ENCODE data around the gene INPP5E. TPM values are rescaled to one million over a fixed set of nuclear protein-coding genes. Genes with fewer than 3 reads are reported as not detected.

Gene INPP5E
- total RNA-seq, 2 experiments from 2014 or later = 17.2 to 19.4 TPM

- Mint-ChIP-seq H3K27ac (peak overlapping the region; percentile 14), H3K4me3 (no peak overlapping the region)
- POLR2A ChIA-PET = no interaction called here
Measured at GRCh38 chr9:136416427-136416826, 23.2 kb downstream of the INPP5E start.

GRCh38 chr9:136412962-136413361 lies 26.7 kb downstream of the INPP5E start:
- H3K27me3 ChIP-seq (ENCODE audit: control insufficient read depth in 1 of 2, insufficient read depth in 2 of 2, low read length in 2 of 2) = no peaks in the 10 kb centered on the region
- H3K4me1 Mint-ChIP-seq (ENCODE audit: low read depth) = peaks cover 34% of the 10 kb centered on the region
- peaks cover 85% of the 10 kb centered on the region for H3K36me3 Mint-ChIP-seq (ENCODE audit: low read depth)
- POLR2A ChIA-PET = no interaction called here
- H3K27ac Mint-ChIP-seq = peak overlapping the region; percentile 68
- no peaks in the 10 kb centered on the region for H3K9me3 ChIP-seq (ENCODE audit: control insufficient read depth in 1 of 2, insufficient read depth in 1 of 2, low read length in 2 of 2)
- H3K4me3 Mint-ChIP-seq = peak overlapping the region; percentile 42
- no peak for TF ChIP-seq CTCF (IDR thresholded peaks at IDR 0.05)
- no peak for ATAC-seq (ENCODE audit: poor library complexity)
- peaks cover 33% of the 10 kb centered on the region for H3K4me1 ChIP-seq (ENCODE audit: insufficient read depth, low read length)
- H3K36me3 ChIP-seq (ENCODE audit: insufficient read depth, low read length) = peaks cover 56% of the 10 kb centered on the region
- CTCF ChIA-PET = no interaction called here
- no peak overlapping the region for H3K4me3 ChIP-seq (ENCODE audit: low read length)
- no peaks in the 10 kb centered on the region for H3K9me3 Mint-ChIP-seq
- no peak for DNase-seq
- H3K27ac ChIP-seq (ENCODE audit: low read depth in 1 of 2, low read length in 2 of 2) = no peak overlapping the region
- intact Hi-C loops (cut with DNase I, micrococcal nuclease) = no loop called here
- H3K27me3 Mint-ChIP-seq = no peaks in the 10 kb centered on the region

More at GRCh38 chr9:136416427-136416826, 23.2 kb downstream of the INPP5E start:
- no peak for TF ChIP-seq CTCF (IDR thresholded peaks at IDR 0.05)
- Mint-ChIP-seq H3K27me3 (no peaks in the 10 kb centered on the region), H3K36me3 (ENCODE audit: low read depth) (peaks cover 74% of the 10 kb centered on the region), H3K4me1 (ENCODE audit: low read depth) (peaks cover 12% of the 10 kb centered on the region), H3K9me3 (no peaks in the 10 kb centered on the region)
- intact Hi-C loops (cut with DNase I, micrococcal nuclease) = no loop called here
- DNase-seq (no peak), ATAC-seq (ENCODE audit: poor library complexity) (no peak)
- H3K9me3 ChIP-seq (ENCODE audit: control insufficient read depth in 1 of 2, insufficient read depth in 1 of 2, low read length in 2 of 2) = no peaks in the 10 kb centered on the region
- peaks cover 79% of the 10 kb centered on the region for H3K36me3 ChIP-seq (ENCODE audit: insufficient read depth, low read length)
- H3K4me3 ChIP-seq (ENCODE audit: low read length) = no peak overlapping the region
- no peak overlapping the region for H3K27ac ChIP-seq (ENCODE audit: low read depth in 1 of 2, low read length in 2 of 2)
- CTCF ChIA-PET = interaction anchor here (1.2 kb wide), 1 partner anchor 122 kb away, joined by 3 read pairs; no protein-coding TSS in a partner anchor
- peaks cover 5% of the 10 kb centered on the region for H3K4me1 ChIP-seq (ENCODE audit: insufficient read depth, low read length)
- H3K27me3 ChIP-seq (ENCODE audit: control insufficient read depth in 1 of 2, insufficient read depth in 2 of 2, low read length in 2 of 2) = no peaks in the 10 kb centered on the region

GRCh38 chr9:136411378-136411777 lies 28.3 kb downstream of the INPP5E start:
- H3K27ac ChIP-seq (ENCODE audit: low read depth in 1 of 2, low read length in 2 of 2) = no peak overlapping the region

More at GRCh38 chr9:136411378-136411777, 28.3 kb downstream of the INPP5E start:
- H3K27me3 Mint-ChIP-seq = no peaks in the 10 kb centered on the region
- intact Hi-C loops (cut with DNase I, micrococcal nuclease) = loop anchor here in 1 of 2 experiments (2.0 kb wide), 2 partner anchors 27 to 317 kb away; partner anchors contain the start of gene INPP5E
- H3K9me3 Mint-ChIP-seq = no peaks in the 10 kb centered on the region
- peak overlapping the region; percentile 95 for H3K4me3 ChIP-seq (ENCODE audit: low read length)
- ChIA-PET POLR2A (no interaction called here), CTCF (interaction anchor here (1.0 kb wide), 1 partner anchor 48 kb away, joined by 3 read pairs; the partner anchor contains the start of gene DNLZ)
- peaks cover 55% of the 10 kb centered on the region for H3K36me3 ChIP-seq (ENCODE audit: insufficient read depth, low read length)
- peaks cover 39% of the 10 kb centered on the region for H3K4me1 Mint-ChIP-seq (ENCODE audit: low read depth)
- H3K4me1 ChIP-seq (ENCODE audit: insufficient read depth, low read length) = peaks cover 40% of the 10 kb centered on the region
- H3K27ac Mint-ChIP-seq = peak overlapping the region; percentile 91
- no peaks in the 10 kb centered on the region for H3K9me3 ChIP-seq (ENCODE audit: control insufficient read depth in 1 of 2, insufficient read depth in 1 of 2, low read length in 2 of 2)
- ATAC-seq (ENCODE audit: poor library complexity) (no peak), DNase-seq (peak in 1 of 14 experiments; percentile 10)
- peak overlapping the region; percentile 91 for H3K4me3 Mint-ChIP-seq
- H3K27me3 ChIP-seq (ENCODE audit: control insufficient read depth in 1 of 2, insufficient read depth in 2 of 2, low read length in 2 of 2) = no peaks in the 10 kb centered on the region
- TF ChIP-seq CTCF (IDR thresholded peaks at IDR 0.05) = no peak
- peaks cover 81% of the 10 kb centered on the region for H3K36me3 Mint-ChIP-seq (ENCODE audit: low read depth)
